ENCODE measurements around the gene MRPS16. TPM values are rescaled to one million over a fixed set of nuclear protein-coding genes. Genes with fewer than 3 reads are reported as not detected.
A peak's percentile ranks its signal among the peaks of the same experiment; 100 is the strongest.

The MRPS16 gene
- 63.3 to 84.6 TPM (median 66.7 TPM) in 3 replicates for total RNA-seq
- long read RNA-seq, transcript MRPS16-202 (3 exons, 2,634 nt) = major isoform, 42 of 74 reads
- long read RNA-seq, partial matches to known transcripts = 1 of 74 reads
- long read RNA-seq, other reads (novel, unspliced or antisense) = 30 of 74 reads

DNA sequence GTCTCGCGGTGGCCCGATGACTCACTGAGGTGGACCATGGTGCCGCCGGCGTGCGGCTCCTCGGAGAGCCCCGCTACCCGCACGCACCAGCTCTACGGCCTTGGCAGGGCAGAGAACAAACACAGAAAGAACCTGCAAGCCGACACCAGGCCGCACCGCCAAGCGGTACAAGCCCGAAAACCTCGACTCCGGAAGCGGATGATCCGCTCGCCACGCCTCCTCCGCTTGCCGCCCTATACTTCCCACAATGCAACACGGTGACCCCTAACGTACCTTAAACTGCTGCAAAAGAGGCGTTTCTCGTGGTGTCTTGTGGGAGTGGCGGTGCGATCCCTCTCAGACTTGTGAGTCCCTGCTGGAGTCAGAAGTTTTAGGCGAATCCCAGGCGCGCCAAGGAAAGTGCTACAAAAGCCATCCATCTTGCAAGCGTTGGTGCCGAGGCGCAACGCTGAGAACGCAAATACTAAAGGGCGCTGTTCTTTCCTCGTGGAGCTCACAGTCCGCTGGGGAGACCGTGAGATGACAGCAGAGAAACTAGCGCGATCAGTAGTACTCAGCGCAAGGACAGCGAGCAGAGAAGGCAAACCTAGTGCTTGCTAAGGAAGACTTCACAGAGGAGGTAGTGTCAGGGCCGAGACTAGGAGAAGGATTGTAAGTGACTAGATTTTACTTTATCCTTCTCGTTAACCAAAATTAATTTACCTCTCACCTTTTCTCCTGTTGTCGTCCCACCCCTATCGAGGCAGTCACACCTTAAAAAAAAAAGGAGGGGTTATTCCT lies at the start of gene MRPS16:
MRPS16 (minus strand) TSS at position 200 of the 780 bp plus-strand sequence; CDS start at position 38, 162 bp downstream.
- H3K36me3 Mint-ChIP-seq (ENCODE audit: low read depth) = peaks cover 8% of the 10 kb centered on the region
- H3K27me3 Mint-ChIP-seq (ENCODE audit: low read depth) = no peaks in the 10 kb centered on the region
- peak within 1 kb of the TSS; percentile 94 for H3K4me3 Mint-ChIP-seq (ENCODE audit: unreplicated experiment)
- peak; percentile 94 for DNase-seq (ENCODE audit: low spot score)
- TF ChIP-seq CTCF (IDR thresholded peaks at IDR 0.05) = peak; percentile 5
- peaks cover 35% of the 10 kb centered on the region for H3K4me1 Mint-ChIP-seq (ENCODE audit: low read depth)
- H3K9me3 Mint-ChIP-seq (ENCODE audit: low read depth) = no peaks in the 10 kb centered on the region
- peak within 1 kb of the TSS; percentile 98 for H3K27ac Mint-ChIP-seq (ENCODE audit: unreplicated experiment)

DNA sequence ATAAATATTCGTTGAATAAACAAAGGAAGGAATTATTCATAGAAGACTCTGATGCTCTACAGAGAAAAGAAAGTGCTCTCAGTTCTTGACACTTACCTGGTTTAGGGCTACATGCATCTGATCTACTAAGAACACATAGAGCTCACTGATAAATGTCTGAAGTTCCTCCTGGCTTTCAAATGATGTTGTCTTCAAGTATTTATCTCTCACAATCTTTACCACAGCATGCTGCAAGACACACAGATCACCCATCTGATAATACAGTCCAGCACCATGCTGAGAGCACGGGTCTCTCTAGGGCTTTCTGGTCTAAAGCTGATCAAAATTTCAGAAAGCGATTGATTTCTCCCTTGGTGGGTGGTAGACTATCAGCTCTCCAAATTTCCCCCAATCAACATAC lies 44.5 kb upstream of the MRPS16 start:
- H3K4me3 Mint-ChIP-seq (ENCODE audit: unreplicated experiment) = no peak overlapping the region
- no peak for DNase-seq (ENCODE audit: low spot score)
- H3K27me3 Mint-ChIP-seq (ENCODE audit: low read depth) = peaks cover 32% of the 10 kb centered on the region
- H3K36me3 Mint-ChIP-seq (ENCODE audit: low read depth) = peaks cover 1% of the 10 kb centered on the region
- no peak overlapping the region for H3K27ac Mint-ChIP-seq (ENCODE audit: unreplicated experiment)
- H3K9me3 Mint-ChIP-seq (ENCODE audit: low read depth) = no peaks in the 10 kb centered on the region
- TF ChIP-seq CTCF (IDR thresholded peaks at IDR 0.05) = no peak
- H3K4me1 Mint-ChIP-seq (ENCODE audit: low read depth) = no peaks in the 10 kb centered on the region

- Mint-ChIP-seq H3K27ac (ENCODE audit: unreplicated experiment) (no peak overlapping the region), H3K9me3 (ENCODE audit: low read depth) (peaks cover 6% of the 10 kb centered on the region), H3K4me3 (ENCODE audit: unreplicated experiment) (no peak overlapping the region), H3K27me3 (ENCODE audit: low read depth) (peaks cover 34% of the 10 kb centered on the region), H3K36me3 (ENCODE audit: low read depth) (peaks cover 6% of the 10 kb centered on the region), H3K4me1 (ENCODE audit: low read depth) (no peaks in the 10 kb centered on the region)
- DNase-seq (ENCODE audit: low spot score) = no peak
- TF ChIP-seq CTCF (IDR thresholded peaks at IDR 0.05) = no peak
Measured at GRCh38 chr10:73293461-73293860, 41.0 kb upstream of the MRPS16 start.

DNA sequence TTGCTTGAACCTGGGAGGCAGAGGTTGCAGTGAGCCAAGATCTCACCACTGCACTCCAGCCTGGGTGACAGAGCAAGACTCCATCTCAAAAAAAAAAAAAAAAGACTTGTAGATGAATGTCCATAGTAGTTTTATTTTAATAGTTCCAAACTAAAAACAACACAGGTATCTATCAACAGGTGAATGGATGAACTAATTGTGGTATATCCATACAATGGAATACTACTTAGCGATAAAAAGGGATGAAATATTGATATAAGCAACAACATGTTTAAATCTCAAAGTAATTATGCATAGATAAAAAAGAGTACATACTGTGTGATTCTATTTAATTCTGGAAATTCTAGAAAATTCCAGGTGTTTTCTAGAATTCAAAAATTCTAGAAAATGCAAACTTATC lies 37.5 kb upstream of the MRPS16 start:
- peaks cover 6% of the 10 kb centered on the region for H3K9me3 Mint-ChIP-seq (ENCODE audit: low read depth)
- H3K4me3 Mint-ChIP-seq (ENCODE audit: unreplicated experiment) = no peak overlapping the region
- no peak for TF ChIP-seq CTCF (IDR thresholded peaks at IDR 0.05)
- no peak for DNase-seq (ENCODE audit: low spot score)
- H3K27ac Mint-ChIP-seq (ENCODE audit: unreplicated experiment) = no peak overlapping the region
- H3K27me3 Mint-ChIP-seq (ENCODE audit: low read depth) = peaks cover 20% of the 10 kb centered on the region
- no peaks in the 10 kb centered on the region for H3K4me1 Mint-ChIP-seq (ENCODE audit: low read depth)
- peaks cover 4% of the 10 kb centered on the region for H3K36me3 Mint-ChIP-seq (ENCODE audit: low read depth)

DNA sequence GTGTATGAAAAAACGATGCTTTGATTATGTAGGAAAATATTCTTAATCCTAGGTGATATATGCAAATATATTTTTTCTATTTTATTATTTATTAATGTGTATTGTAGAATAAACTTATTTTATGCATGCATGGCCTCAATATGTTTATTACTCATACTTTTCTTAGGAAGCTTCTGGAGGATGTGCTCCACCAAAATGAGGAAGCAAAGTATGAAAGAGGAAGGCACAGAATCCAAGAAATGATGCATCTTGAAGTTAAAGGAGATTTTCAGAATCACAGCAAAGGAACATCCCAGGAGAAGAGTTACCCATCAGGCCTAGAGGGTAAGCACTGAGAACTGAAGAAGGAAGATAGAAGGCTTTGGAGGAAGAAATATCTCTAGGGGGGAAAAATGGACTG lies 35.0 kb upstream of the MRPS16 start:
- Mint-ChIP-seq H3K4me3 (ENCODE audit: unreplicated experiment) (no peak overlapping the region), H3K27me3 (ENCODE audit: low read depth) (peaks cover 6% of the 10 kb centered on the region), H3K36me3 (ENCODE audit: low read depth) (peaks cover 4% of the 10 kb centered on the region), H3K9me3 (ENCODE audit: low read depth) (peaks cover 6% of the 10 kb centered on the region), H3K27ac (ENCODE audit: unreplicated experiment) (no peak overlapping the region), H3K4me1 (ENCODE audit: low read depth) (no peaks in the 10 kb centered on the region)
- no peak for TF ChIP-seq CTCF (IDR thresholded peaks at IDR 0.05)
- DNase-seq (ENCODE audit: low spot score) = no peak
